ENCODE measurements around the gene TBC1D14. TPM values are rescaled to one million over a fixed set of nuclear protein-coding genes. Genes with fewer than 3 reads are reported as not detected.

Gene TBC1D14
- total and polyA plus RNA-seq, 4 donors = 15.1 to 60.1 (median 46.4) TPM

- 4 to 7% methylated on average over 17 of the region's 17 CpGs for WGBS, 2 donors
- TF ChIP-seq CTCF (IDR thresholded peaks at IDR 0.05; ENCODE audit: control extremely low read depth, extremely low read depth) = no peak
- Histone ChIP-seq H3K9ac (ENCODE audit: insufficient read depth in 1 of 2, low read length in 2 of 2) (peak overlapping the region in 1 of 2 donors; percentile 88), H3K9me3 (ENCODE audit: control insufficient read depth in 4 of 4, insufficient read depth in 3 of 4, low read length in 3 of 4) (no peaks in the 10 kb centered on the region), H3K4me1 (ENCODE audit: control insufficient read depth in 5 of 5, insufficient read depth in 5 of 5, low read length in 5 of 5) (peaks cover 6 to 36% (median 10%) of the 10 kb centered on the region in 5 donors), H3K27me3 (ENCODE audit: control insufficient read depth in 3 of 3, insufficient read depth in 3 of 3, low read length in 2 of 3) (no peaks in the 10 kb centered on the region), H3K36me3 (ENCODE audit: control insufficient read depth in 4 of 4, insufficient read depth in 4 of 4, low read length in 4 of 4) (peaks cover 0 to 3% (median 2%) of the 10 kb centered on the region in 4 donors), H3K27ac (ENCODE audit: low read depth in 1 of 2, low read length in 1 of 2) (peak overlapping the region; percentile 79 to 95), H3K4me3 (peak overlapping the region; percentile 85)
- ATAC-seq (ENCODE audit: insufficient read depth, low FRiP score) (no peak), DNase-seq (no peak)
These were observed 77.9 kb downstream of the TBC1D14 start for GRCh38 chr4:6987588-6987961.

- Histone ChIP-seq H3K27me3 (ENCODE audit: control insufficient read depth in 3 of 3, insufficient read depth in 3 of 3, low read length in 2 of 3) (no peaks in the 10 kb centered on the region), H3K4me3 (peak overlapping the region; percentile 85), H3K36me3 (ENCODE audit: control insufficient read depth in 4 of 4, insufficient read depth in 4 of 4, low read length in 4 of 4) (peaks cover 0 to 3% (median 2%) of the 10 kb centered on the region in 4 donors), H3K9me3 (ENCODE audit: control insufficient read depth in 4 of 4, insufficient read depth in 3 of 4, low read length in 3 of 4) (no peaks in the 10 kb centered on the region), H3K4me1 (ENCODE audit: control insufficient read depth in 5 of 5, insufficient read depth in 5 of 5, low read length in 5 of 5) (peaks cover 6 to 36% (median 10%) of the 10 kb centered on the region in 5 donors), H3K9ac (ENCODE audit: insufficient read depth in 1 of 2, low read length in 2 of 2) (peak overlapping the region in 1 of 2 donors; percentile 88), H3K27ac (ENCODE audit: low read depth in 1 of 2, low read length in 1 of 2) (peak overlapping the region; percentile 43 to 79)
- no peak for DNase-seq
- WGBS, 2 donors = 57 to 65% methylated on average over 13 of the region's 13 CpGs
- no peak for ATAC-seq (ENCODE audit: insufficient read depth, low FRiP score)
- no peak for TF ChIP-seq CTCF (IDR thresholded peaks at IDR 0.05; ENCODE audit: control extremely low read depth, extremely low read depth)
These were observed 78.5 kb downstream of the TBC1D14 start for GRCh38 chr4:6988016-6988715.

GRCh38 chr4:6989331-6989923, 79.8 kb downstream of the TBC1D14 start:
- Histone ChIP-seq H3K9me3 (ENCODE audit: control insufficient read depth in 4 of 4, insufficient read depth in 3 of 4, low read length in 3 of 4) (no peaks in the 10 kb centered on the region), H3K4me1 (ENCODE audit: control insufficient read depth in 5 of 5, insufficient read depth in 5 of 5, low read length in 5 of 5) (peaks cover 6 to 35% (median 7%) of the 10 kb centered on the region in 5 donors), H3K4me3 (no peak overlapping the region), H3K27me3 (ENCODE audit: control insufficient read depth in 3 of 3, insufficient read depth in 3 of 3, low read length in 2 of 3) (no peaks in the 10 kb centered on the region), H3K36me3 (ENCODE audit: control insufficient read depth in 4 of 4, insufficient read depth in 4 of 4, low read length in 4 of 4) (peaks cover 0 to 3% (median 2%) of the 10 kb centered on the region in 4 donors), H3K27ac (ENCODE audit: low read depth in 1 of 2, low read length in 1 of 2) (no peak overlapping the region), H3K9ac (ENCODE audit: insufficient read depth in 1 of 2, low read length in 2 of 2) (no peak overlapping the region)
- DNase-seq (no peak), ATAC-seq (ENCODE audit: insufficient read depth, low FRiP score) (no peak)
- TF ChIP-seq CTCF (IDR thresholded peaks at IDR 0.05; ENCODE audit: control extremely low read depth, extremely low read depth) = no peak
- 63 to 80% methylated on average over 10 of the region's 10 CpGs for WGBS, 2 donors

Data from lung (tissue), 12 donors.